Right lobe of liver (tissue), 6 donors: ENCODE measurements around the gene SCGB3A1. TPM values are rescaled to one million over a fixed set of nuclear protein-coding genes. Genes with fewer than 3 reads are reported as not detected.

ENCODE experiments used
- ATAC-seq, 4 donors: fragments of 200-7000 bp; cut with Tn5 transposase; one replicate each; pipeline ENCODE4 v1.9.1; 2020; ENCODE audit warnings: mild to moderate bottlenecking in 4 of 4, moderate library complexity in 4 of 4
- DNase-seq, 3 donors: peaks; one replicate each; pipeline ENCODE4 v3.0.0-alpha.2; 2020
- H3K27ac ChIP-seq, 3 donors: fragments of 200-600 bp; one replicate each; pipeline ENCODE4 v1.8.0; 2022
- H3K27me3 ChIP-seq, 2 donors: fragments of 200-600 bp; one replicate each; pipeline ENCODE4 v1.8.0; 2022
- H3K36me3 ChIP-seq, 4 donors: fragments of 200-600 bp; sonication (generic) in 1 of 4; one replicate each; pipeline versions ENCODE4 v1.5.1 to v1.8.0; 2017 to 2022; ENCODE audit warnings: control low read depth in 1 of 4
- H3K4me1 ChIP-seq, 4 donors: fragments of 200-600 bp; sonication (generic) in 1 of 4; one replicate each; pipeline versions ENCODE4 v1.5.1 to v1.8.0; 2017 to 2022; ENCODE audit warnings: control low read depth in 1 of 4
- H3K4me3 ChIP-seq, 3 donors: fragments of 200-600 bp; one replicate each; pipeline ENCODE4 v1.8.0; 2022
- H3K9me3 ChIP-seq, 4 donors: fragments of 200-600 bp; sonication (generic) in 1 of 4; one replicate each; pipeline versions ENCODE4 v1.5.1 to v1.8.0; 2017 to 2022; ENCODE audit warnings: control low read depth in 1 of 4
- CTCF ChIP-seq, 4 donors: fragments of 200-600 bp in 3 of 4; fragments of 450-650 bp in 1 of 4; IDR thresholded peaks; one replicate each; pipeline versions ENCODE4 v1.5.1 to v1.8.0; 2016 to 2022; ENCODE audit warnings: antibody characterized with exemption in 4 of 4, mild to moderate bottlenecking in 2 of 4
- POLR2A ChIP-seq: fragments of 450-650 bp; IDR thresholded peaks from one replicate; pipeline ENCODE4 v1.6.1; 2017; ENCODE audit warnings: antibody characterized with exemption, mild to moderate bottlenecking
- WGBS: methylation state at CpG from one replicate; pipeline ENCODE4 v1.1.6; 2018; ENCODE audit warnings: low coverage, low lambda C conversion rate; ENCODE audit not compliant: insufficient coverage; ENCODE audit errors: missing lambda C conversion rate; 5-methylcytosine and 5-hydroxymethylcytosine counted together
- intact Hi-C, 2 donors: fragments of 100-400 bp; cut with DNase I; formaldehyde crosslinking; loops; one replicate each; pipeline versions ENCODE4 v1.11.2 to v1.14.1; 2022
- total RNA-seq, 6 experiments: library from RNA; depleted of rRNA in 2 of 6; stranded (reverse); fragments of >200 nt in 2 of 6; fragmentation: NEBNext Ultra II Directional in 3 of 6; extraction: Animal tissue kit (Norgen Biotek cat#: 25700) in 3 of 6; gene quantifications; one replicate each; pipeline versions ENCODE4 v1.1.0 to v1.2.4, GENCODE V29; 2016 to 2023
- donor health status: DM: no; HTN: yes; CAD: no.
- donor health status: DM: no; HTN: no; CAD: no.
- donor health status: DM: no; HTN: no; CAD: no.
- donor health status: DM: no; HTN: yes; CAD: no.
- donor health status: DM: no; HTN: yes; CAD: no.

Gene SCGB3A1
- total RNA-seq, 6 experiments from 2014 or later: 0.57 to 3.3 TPM; not detected in 4

- H3K4me3 ChIP-seq: no peak overlapping the region
- H3K27ac ChIP-seq: no peak overlapping the region
- intact Hi-C loops: no loop called here
- H3K4me1 ChIP-seq: no peaks in the 10 kb centered on the region
- no peaks in the 10 kb centered on the region for H3K27me3 ChIP-seq
- peak in 1 of 3 donors; percentile 36 for DNase-seq
- 70% methylated on average over 7 of the region's 13 CpGs for WGBS
- no peak for ATAC-seq
- TF ChIP-seq CTCF (IDR thresholded peaks at IDR 0.05) (no peak), POLR2A (no peak)
- H3K9me3 ChIP-seq: no peaks in the 10 kb centered on the region
- no peaks in the 10 kb centered on the region for H3K36me3 ChIP-seq
Observed at GRCh38 chr5:180604271-180604670, 13.0 kb upstream of the SCGB3A1 start.

DNA sequence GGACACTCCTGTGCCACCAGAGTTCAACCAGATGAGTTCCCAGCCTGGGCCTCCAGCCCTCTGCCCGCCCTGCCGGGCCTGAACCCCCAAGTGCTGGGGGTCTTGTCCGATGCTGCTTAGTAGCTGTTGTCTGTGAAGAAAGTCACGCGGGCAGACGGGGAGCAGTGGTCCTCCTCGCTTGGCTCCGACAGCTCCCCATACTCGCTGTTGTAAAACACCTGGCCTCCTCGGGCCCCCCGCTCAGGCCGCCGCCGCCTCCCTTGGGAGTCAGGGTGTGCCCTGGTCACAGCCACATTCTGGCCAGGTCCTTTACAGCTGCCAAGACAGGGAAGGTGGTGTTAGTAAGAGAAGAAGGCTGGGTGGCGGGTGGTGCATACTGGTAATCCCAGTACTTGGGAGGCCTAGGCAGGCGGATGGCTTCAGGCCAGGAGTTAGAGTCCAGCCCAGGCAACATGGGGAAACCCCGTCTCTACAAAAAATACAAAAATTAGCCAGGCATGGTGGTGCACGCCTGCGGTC is 11.8 kb upstream of the SCGB3A1 start:
- WGBS: 87% methylated on average over 3 of the region's 19 CpGs
- Histone ChIP-seq H3K4me1 (no peaks in the 10 kb centered on the region), H3K27ac (no peak overlapping the region), H3K27me3 (no peaks in the 10 kb centered on the region), H3K36me3 (no peaks in the 10 kb centered on the region), H3K9me3 (no peaks in the 10 kb centered on the region), H3K4me3 (no peak overlapping the region)
- ATAC-seq (no peak), DNase-seq (peak; percentile 19 to 51 (median 37))
- intact Hi-C loops: no loop called here
- no peak for TF ChIP-seq CTCF (IDR thresholded peaks at IDR 0.05)
- TF ChIP-seq POLR2A: no peak

GRCh38 chr5:180602481-180603075 is 11.3 kb upstream of the SCGB3A1 start:
- Histone ChIP-seq H3K27ac (no peak overlapping the region), H3K36me3 (no peaks in the 10 kb centered on the region), H3K4me3 (no peak overlapping the region), H3K9me3 (no peaks in the 10 kb centered on the region), H3K27me3 (no peaks in the 10 kb centered on the region), H3K4me1 (no peaks in the 10 kb centered on the region)
- TF ChIP-seq POLR2A (no peak), CTCF (IDR thresholded peaks at IDR 0.05) (no peak)
- intact Hi-C loops: no loop called here
- peak in 1 of 3 donors; percentile 26 for DNase-seq
- no peak for ATAC-seq
- 69% methylated on average over 3 of the region's 15 CpGs for WGBS

DNA sequence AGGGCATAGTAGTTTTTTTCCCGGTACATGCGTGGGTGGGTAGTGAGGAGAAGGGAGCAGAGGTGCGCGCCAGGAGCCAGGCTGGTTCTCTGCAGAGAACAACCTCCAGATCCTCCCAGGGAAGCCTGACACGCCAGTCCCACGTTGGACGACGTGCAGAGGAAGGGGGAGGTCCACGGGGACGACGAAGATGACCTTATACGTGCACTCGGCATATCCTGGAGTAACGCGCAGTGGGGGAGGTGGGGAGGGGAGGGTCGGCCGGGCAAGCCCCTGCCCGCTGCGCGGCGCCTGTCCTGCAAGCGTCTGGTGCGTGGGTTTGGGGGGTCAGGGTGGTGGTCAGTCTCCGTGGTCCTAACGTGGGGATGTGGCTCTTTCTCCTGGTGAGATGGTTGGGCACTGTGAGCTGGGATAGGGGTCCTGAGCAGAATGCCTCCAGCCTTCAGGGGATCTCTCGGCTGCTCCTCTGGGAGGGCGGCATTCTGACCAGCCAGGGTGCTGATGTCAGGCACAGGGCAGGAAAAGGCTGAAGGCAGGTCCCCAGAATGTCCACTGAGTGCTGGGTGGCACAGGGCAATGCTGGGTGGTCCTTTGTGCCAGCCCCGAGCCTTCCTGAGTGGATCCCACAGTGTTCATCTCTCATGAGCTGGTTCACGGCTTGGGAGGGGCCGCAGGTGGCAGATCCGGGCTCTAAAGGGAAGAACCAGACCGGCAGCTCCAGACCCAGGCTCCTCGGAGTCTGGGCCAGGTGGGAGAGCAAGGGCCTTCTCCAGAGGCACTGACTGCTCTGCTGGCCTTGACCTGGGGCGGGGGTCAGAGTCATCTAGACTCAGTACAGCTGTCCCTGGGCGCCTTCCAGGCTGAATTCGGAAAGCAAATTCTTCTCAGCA is 10.5 kb upstream of the SCGB3A1 start:
- H3K4me1 ChIP-seq: no peaks in the 10 kb centered on the region
- intact Hi-C loops: no loop called here
- no peaks in the 10 kb centered on the region for H3K9me3 ChIP-seq
- WGBS: 72% methylated on average over 17 of the region's 36 CpGs
- no peak for TF ChIP-seq CTCF (IDR thresholded peaks at IDR 0.05)
- no peak overlapping the region for H3K27ac ChIP-seq
- DNase-seq (peak in 2 of 3 donors; percentile 37 to 49), ATAC-seq (no peak)
- H3K27me3 ChIP-seq: no peaks in the 10 kb centered on the region
- H3K36me3 ChIP-seq: no peaks in the 10 kb centered on the region
- no peak overlapping the region for H3K4me3 ChIP-seq
